Gastrocnemius medialis (tissue), 4 donors: ENCODE data around the gene MYH9. TPM values are rescaled to one million over a fixed set of nuclear protein-coding genes. Genes with fewer than 3 reads are reported as not detected.

Experiments
- ATAC-seq, 2 donors: fragments of 150-250 bp; one replicate each; pipeline ENCODE4 v1.9.1; 2016
- DNase-seq, 2 donors: peaks; one replicate each; pipeline ENCODE4 v3.0.0-alpha.2; 2019
- H3K27ac ChIP-seq, 4 donors: fragments of 200-600 bp; sonication (generic); 1 replicate in 1 of 4; 2 replicates in 3 of 4; pipeline ENCODE4 v1.5.1; 2016 to 2018; ENCODE audit warnings: mild to moderate bottlenecking in 2 of 4, moderate library complexity in 1 of 4
- H3K27me3 ChIP-seq, 3 donors: fragments of 200-600 bp; sonication (generic) in 2 of 3; 1 replicate in 1 of 3; 2 replicates in 2 of 3; pipeline versions ENCODE4 v1.5.1 to v1.6.0; 2016 to 2019; ENCODE audit warnings: mild to moderate bottlenecking in 1 of 3, moderate library complexity in 1 of 3
- H3K36me3 ChIP-seq, 2 donors: fragments of 200-600 bp; sonication (generic) in 1 of 2; one replicate each; pipeline ENCODE4 v1.5.1; 2017 to 2018
- H3K4me1 ChIP-seq, 2 donors: fragments of 200-600 bp; sonication (generic) in 1 of 2; one replicate each; pipeline ENCODE4 v1.5.1; 2016 to 2017; ENCODE audit warnings: mild to moderate bottlenecking in 2 of 2
- H3K4me3 ChIP-seq, 4 donors: fragments of 200-600 bp; sonication (generic) in 3 of 4; 1 replicate in 1 of 4; 2 replicates in 3 of 4; pipeline ENCODE4 v1.5.1; 2016 to 2019; ENCODE audit warnings: mild to moderate bottlenecking in 2 of 4
- H3K9me3 ChIP-seq, 3 donors: fragments of 200-600 bp; sonication (generic) in 2 of 3; 1 replicate in 1 of 3; 2 replicates in 2 of 3; pipeline ENCODE4 v1.5.1; 2016 to 2019
- POLR2A ChIP-seq, 2 donors: fragments of 450-650 bp; IDR thresholded peaks; one replicate each; pipeline ENCODE4 v1.6.1; 2017; ENCODE audit warnings: antibody characterized with exemption in 2 of 2, mild to moderate bottlenecking in 2 of 2, moderate library complexity in 2 of 2
- in situ Hi-C, 4 donors: fragments of 200-750 bp; cut with MboI; loops; one replicate each; pipeline versions ENCODE4 v1.15.0 to v1.8.0; 2017; ENCODE audit warnings: low sequenced_read_pairs in 4 of 4
- intact Hi-C: fragments of 100-400 bp; cut with DNase I; formaldehyde crosslinking; loops from one replicate; pipeline ENCODE4 v1.15.1; 2023; ENCODE audit warnings: low total_unique reads
- total RNA-seq, 4 donors: library from RNA; depleted of rRNA; stranded (reverse); fragments of >200 nt; gene quantifications; one replicate each; pipeline versions ENCODE4 v1.1.0 to v1.2.3, GENCODE V29; 2016
- TF ChIP-seq, protein P1 (sequence below), 5 experiments: fragments of 450-650 bp in 3 of 5; fragments of 200-600 bp in 2 of 5; sonication (generic) in 2 of 5; IDR thresholded peaks in 4 of 5; conservative IDR thresholded peaks in 1 of 5; 1 replicate in 4 of 5; 2 replicates in 1 of 5; pipeline ENCODE4 v1.5.1; 2016 to 2019; ENCODE audit warnings: antibody characterized with exemption in 5 of 5, mild to moderate bottlenecking in 3 of 5, moderate library complexity in 3 of 5

Gene MYH9
- total RNA-seq, 4 donors from 2014 or later, result 38.9 to 115 (median 104) TPM

DNA sequence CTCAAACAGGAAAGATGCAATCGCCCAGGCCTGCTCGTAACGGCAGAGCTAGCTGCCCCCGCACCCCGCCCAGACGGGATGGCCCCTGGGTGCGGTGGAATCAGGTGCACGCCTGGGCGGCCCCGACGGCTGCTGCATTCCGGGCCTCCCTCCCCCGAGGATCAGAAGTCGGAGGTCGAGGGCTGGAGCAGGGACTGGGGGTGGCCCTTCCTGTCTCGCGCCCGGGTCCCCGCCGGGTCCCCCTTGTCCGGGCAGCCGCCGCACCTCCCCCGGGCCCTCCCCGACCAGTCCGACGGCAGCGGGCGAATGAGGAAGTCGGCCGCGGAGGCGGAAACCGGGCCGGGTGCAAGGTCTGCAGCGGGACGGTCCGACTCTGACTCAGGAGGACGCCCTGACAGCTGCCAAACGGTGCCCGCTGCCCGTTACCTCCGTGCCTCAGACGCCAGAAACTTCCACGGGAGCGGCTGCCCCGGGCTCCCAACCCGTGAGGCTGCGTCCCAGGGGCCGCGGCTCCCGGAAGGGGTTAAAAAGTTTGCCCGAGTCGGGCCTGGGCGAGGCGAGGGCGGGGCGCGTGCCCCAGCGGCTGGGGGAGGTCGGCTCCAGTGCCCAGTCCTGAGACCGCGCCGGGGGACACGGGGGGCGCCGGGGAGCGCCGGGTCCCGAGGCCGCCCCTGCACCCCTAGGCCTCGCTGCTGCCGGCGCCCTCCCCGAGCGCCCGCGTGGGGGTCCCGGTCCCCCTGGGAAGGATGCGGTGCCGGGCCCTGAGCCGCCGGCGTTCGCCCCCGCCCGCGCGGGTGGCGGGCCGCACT is 663 bp downstream of the MYH9 start:
- in situ Hi-C loops, result no loop called here
- ATAC-seq (peak; percentile 15 to 28), DNase-seq (peak in 1 of 2 donors; percentile 60)
- H3K27ac ChIP-seq, result peak overlapping the region; percentile 84 to 97 (median 92)
- H3K4me3 ChIP-seq, result peak overlapping the region; percentile 73 to 93 (median 84)
- H3K9me3 ChIP-seq, result no peaks in the 10 kb centered on the region
- H3K27me3 ChIP-seq, result no peaks in the 10 kb centered on the region
- intact Hi-C loops, result loop anchor here (2.0 kb wide), 3 partner anchors 60 to 86 kb away; no protein-coding TSS in a partner anchor
- H3K36me3 ChIP-seq, result no peaks in the 10 kb centered on the region
- H3K4me1 ChIP-seq, result peaks cover 27 to 44% of the 10 kb centered on the region in 2 donors
- TF ChIP-seq, protein P1, sequence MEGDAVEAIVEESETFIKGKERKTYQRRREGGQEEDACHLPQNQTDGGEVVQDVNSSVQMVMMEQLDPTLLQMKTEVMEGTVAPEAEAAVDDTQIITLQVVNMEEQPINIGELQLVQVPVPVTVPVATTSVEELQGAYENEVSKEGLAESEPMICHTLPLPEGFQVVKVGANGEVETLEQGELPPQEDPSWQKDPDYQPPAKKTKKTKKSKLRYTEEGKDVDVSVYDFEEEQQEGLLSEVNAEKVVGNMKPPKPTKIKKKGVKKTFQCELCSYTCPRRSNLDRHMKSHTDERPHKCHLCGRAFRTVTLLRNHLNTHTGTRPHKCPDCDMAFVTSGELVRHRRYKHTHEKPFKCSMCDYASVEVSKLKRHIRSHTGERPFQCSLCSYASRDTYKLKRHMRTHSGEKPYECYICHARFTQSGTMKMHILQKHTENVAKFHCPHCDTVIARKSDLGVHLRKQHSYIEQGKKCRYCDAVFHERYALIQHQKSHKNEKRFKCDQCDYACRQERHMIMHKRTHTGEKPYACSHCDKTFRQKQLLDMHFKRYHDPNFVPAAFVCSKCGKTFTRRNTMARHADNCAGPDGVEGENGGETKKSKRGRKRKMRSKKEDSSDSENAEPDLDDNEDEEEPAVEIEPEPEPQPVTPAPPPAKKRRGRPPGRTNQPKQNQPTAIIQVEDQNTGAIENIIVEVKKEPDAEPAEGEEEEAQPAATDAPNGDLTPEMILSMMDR (IDR thresholded peaks at IDR 0.05 in 4 of 5, conservative IDR thresholded peaks at IDR 0.05 in 1 of 5), result peak in 1 of 5 experiments; percentile 42
- no peak for TF ChIP-seq POLR2A (IDR thresholded peaks at IDR 0.05)

DNA sequence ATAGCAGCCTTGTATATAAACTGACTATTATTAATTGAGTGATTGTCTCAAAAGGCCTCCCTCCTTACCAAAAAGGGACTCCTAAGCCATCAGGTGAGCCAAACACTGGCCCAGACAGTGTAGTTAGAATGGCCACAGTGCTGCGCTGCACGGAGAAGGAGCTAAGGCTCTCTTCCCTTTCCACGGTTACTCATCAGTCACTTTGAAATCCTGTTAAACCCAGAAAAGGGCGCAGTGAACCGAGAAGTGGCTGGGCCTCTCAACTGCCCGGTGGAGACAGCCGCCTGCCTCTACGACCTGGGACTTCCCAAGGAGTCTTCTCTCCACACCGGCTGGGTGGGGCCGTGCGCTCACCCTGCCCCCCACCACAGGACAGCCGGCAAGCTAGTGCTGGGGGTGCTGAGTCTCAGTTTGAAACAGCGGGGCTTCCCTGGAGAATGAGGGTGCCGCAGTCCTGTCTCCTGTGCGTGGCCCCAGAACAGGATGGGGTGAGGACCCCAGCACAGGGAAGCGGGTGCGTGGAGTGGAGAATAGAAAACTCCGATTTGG is 1.3 kb downstream of the MYH9 start:
- Histone ChIP-seq H3K27me3 (no peaks in the 10 kb centered on the region), H3K9me3 (no peaks in the 10 kb centered on the region), H3K27ac (peak overlapping the region; percentile 84 to 97 (median 92)), H3K36me3 (no peaks in the 10 kb centered on the region), H3K4me1 (peaks cover 27 to 49% of the 10 kb centered on the region in 2 donors), H3K4me3 (peak overlapping the region; percentile 73 to 93 (median 84))
- TF ChIP-seq POLR2A (IDR thresholded peaks at IDR 0.05), result peak; percentile 4 to 22
- TF ChIP-seq, protein P1 (IDR thresholded peaks at IDR 0.05 in 4 of 5, conservative IDR thresholded peaks at IDR 0.05 in 1 of 5), result no peak
- intact Hi-C loops, result loop anchor here (2.0 kb wide), 3 partner anchors 60 to 86 kb away; no protein-coding TSS in a partner anchor
- in situ Hi-C loops, result no loop called here
- DNase-seq (peak in 1 of 2 donors; percentile 50), ATAC-seq (peak; percentile 7)

DNA sequence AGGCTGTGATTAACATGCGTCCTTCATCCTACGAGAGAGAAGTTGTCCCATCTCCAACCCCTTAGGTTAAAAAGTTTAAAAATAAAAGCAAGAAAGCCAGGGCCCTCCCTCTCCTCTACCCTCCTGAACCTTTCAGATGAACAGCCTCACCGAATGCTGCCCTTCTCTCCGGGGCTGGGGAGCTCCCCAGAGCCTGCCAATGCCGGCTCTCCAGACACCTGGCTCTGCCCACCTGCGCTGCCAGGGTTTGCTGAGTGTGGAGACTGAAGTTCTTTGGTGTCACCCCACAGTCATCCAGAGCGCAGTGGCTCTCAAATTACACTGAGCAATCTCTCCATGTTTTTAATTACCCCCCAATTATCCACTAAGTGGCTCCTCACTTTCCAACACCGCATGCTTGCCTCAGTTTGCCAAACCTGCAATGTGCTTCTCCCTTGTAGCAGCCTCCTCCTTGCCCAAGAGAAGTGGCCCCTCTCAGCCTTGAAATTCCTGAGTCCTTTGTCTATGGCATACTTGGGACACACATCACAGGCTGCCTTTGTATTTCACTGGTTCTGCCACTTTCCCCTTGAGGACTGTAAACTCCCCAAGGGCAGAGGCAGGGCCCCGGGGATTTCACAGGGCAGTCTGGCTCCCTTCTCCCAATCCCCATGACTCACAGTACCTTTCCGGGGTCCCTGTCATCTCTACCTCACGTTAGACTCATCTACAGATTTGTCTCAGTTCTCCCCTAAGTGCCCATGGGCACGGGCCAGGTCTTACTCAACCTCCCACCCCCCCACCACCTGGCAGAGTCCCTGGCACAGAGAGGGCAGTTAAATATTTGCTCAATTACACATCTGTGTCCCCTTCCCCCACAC is 2.0 kb downstream of the MYH9 start:
- intact Hi-C loops, result loop anchor here (2.0 kb wide), 3 partner anchors 59 to 85 kb away; no protein-coding TSS in a partner anchor
- DNase-seq (peak in 1 of 2 donors; percentile 53), ATAC-seq (no peak)
- peak in 1 of 2 donors; percentile 1 for TF ChIP-seq POLR2A (IDR thresholded peaks at IDR 0.05)
- TF ChIP-seq, protein P1 (IDR thresholded peaks at IDR 0.05 in 4 of 5, conservative IDR thresholded peaks at IDR 0.05 in 1 of 5), result no peak
- H3K4me3 ChIP-seq, result peak overlapping the region; percentile 73 to 93 (median 84)
- H3K9me3 ChIP-seq, result no peaks in the 10 kb centered on the region
- no peaks in the 10 kb centered on the region for H3K27me3 ChIP-seq
- H3K4me1 ChIP-seq, result peaks cover 31 to 56% of the 10 kb centered on the region in 2 donors
- peak overlapping the region; percentile 84 to 97 (median 92) for H3K27ac ChIP-seq
- in situ Hi-C loops, result no loop called here
- H3K36me3 ChIP-seq, result no peaks in the 10 kb centered on the region

DNA sequence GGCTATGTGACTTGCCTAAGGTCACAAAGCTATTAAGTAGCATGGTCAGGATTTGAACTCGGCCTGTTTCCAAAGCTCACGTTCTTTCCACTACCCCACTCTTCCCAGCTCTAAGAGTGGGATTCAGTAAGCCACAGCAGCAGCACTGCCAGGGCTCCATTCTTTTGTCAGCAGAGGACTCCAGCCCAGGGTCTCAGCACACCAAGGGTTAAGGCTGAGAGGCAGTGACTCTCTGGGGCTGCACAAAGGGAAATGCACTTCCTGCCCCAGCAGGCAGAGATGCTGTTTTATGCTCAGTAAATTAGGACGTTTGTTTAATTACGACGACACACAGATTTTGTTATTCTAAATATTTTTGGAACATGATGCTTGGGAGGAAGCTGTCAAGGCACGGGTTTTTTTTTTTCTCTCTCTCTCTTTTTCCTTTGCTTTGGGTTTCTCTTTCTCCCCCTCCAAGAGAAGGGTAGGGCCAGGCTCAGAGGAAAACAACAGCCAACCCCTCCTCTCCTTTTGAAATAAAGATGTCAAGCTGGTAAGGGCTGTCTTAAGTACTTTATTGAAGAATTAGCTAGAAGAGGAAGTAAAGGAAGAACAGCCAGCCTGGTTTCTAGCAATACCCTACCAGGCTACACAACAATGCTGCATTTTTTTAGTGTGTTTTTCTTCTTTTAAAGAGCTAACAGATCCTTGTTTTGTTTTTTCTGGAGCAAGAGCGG is 2.8 kb downstream of the MYH9 start:
- H3K4me3 ChIP-seq, result peak overlapping the region; percentile 73 to 93 (median 84)
- no peak for TF ChIP-seq POLR2A (IDR thresholded peaks at IDR 0.05)
- TF ChIP-seq, protein P1 (IDR thresholded peaks at IDR 0.05 in 4 of 5, conservative IDR thresholded peaks at IDR 0.05 in 1 of 5), result peak in 1 of 5 experiments; percentile 17
- ATAC-seq, result no peak
- no peak for DNase-seq
- in situ Hi-C loops, result no loop called here
- intact Hi-C loops, result no loop called here
- no peaks in the 10 kb centered on the region for H3K36me3 ChIP-seq
- no peaks in the 10 kb centered on the region for H3K9me3 ChIP-seq
- H3K27me3 ChIP-seq, result no peaks in the 10 kb centered on the region
- H3K27ac ChIP-seq, result peak overlapping the region; percentile 84 to 97 (median 92)
- peaks cover 34 to 64% of the 10 kb centered on the region in 2 donors for H3K4me1 ChIP-seq
